Heart left ventricle (tissue), 13 donors: ENCODE measurements around the gene ACSF3.

ENCODE experiments used
- CTCF ChIP-seq, 12 donors: fragments of 200-600 bp; sonication (generic) in 4 of 12; IDR thresholded peaks; one replicate each; pipeline versions ENCODE4 v1.5.0 to v1.8.0; 2018 to 2022; ENCODE audit warnings: antibody characterized with exemption in 12 of 12, mild to moderate bottlenecking in 5 of 12
- POLR2A ChIP-seq, 2 donors: fragments of 450-650 bp; IDR thresholded peaks; one replicate each; pipeline ENCODE4 v1.6.1; 2017; ENCODE audit warnings: antibody characterized with exemption in 2 of 2, mild to moderate bottlenecking in 2 of 2, moderate library complexity in 2 of 2
- donor health status: ischemic (EF 13 %, LVEDD 7.1; RV severe dilation, severe dysfunction).
- donor health status: DM: no; HTN: yes; CAD: no.
- donor health status: DM: no; HTN: no; CAD: no.
- donor health status: ischemic (EF 25% LVEDD 6.9; RV normal size, moderate dysfunction).
- donor health status: ischemic (EF 25% LVEDD 5.7; RV mildly dilated, moderate dysfunction).
- donor health status: ischemic (EF 35%, LVEDD 5.7; RV mildly dilated, moderate dysfunction).
- donor health status: nonischemic (EF 11% LVEDD 7.7; RV severe dilation, severe dysfunction).
- donor health status: DM: yes; HTN: yes; CAD: no.
- donor health status: PGD.
- donor health status: ischemic (EF 29% LVEDD 5.4; RV normal size, mild dysfunction).
- donor health status: nonischemic (EF 23%, LVEDD 6.1; RV moderate dilation, normal function).

GRCh38 chr16:89052890-89053724, 40.5 kb upstream of the ACSF3 start:
- TF ChIP-seq CTCF (IDR thresholded peaks at IDR 0.05) (no peak), POLR2A (IDR thresholded peaks at IDR 0.05) (no peak)
